Measurements from ENCODE around the gene ANKRD9. TPM values are rescaled to one million over a fixed set of nuclear protein-coding genes. Genes with fewer than 3 reads are reported as not detected.

ANKRD9 gene
- total RNA-seq, 4 donors from 2014 or later, result 171 to 504 (median 319) TPM

DNA sequence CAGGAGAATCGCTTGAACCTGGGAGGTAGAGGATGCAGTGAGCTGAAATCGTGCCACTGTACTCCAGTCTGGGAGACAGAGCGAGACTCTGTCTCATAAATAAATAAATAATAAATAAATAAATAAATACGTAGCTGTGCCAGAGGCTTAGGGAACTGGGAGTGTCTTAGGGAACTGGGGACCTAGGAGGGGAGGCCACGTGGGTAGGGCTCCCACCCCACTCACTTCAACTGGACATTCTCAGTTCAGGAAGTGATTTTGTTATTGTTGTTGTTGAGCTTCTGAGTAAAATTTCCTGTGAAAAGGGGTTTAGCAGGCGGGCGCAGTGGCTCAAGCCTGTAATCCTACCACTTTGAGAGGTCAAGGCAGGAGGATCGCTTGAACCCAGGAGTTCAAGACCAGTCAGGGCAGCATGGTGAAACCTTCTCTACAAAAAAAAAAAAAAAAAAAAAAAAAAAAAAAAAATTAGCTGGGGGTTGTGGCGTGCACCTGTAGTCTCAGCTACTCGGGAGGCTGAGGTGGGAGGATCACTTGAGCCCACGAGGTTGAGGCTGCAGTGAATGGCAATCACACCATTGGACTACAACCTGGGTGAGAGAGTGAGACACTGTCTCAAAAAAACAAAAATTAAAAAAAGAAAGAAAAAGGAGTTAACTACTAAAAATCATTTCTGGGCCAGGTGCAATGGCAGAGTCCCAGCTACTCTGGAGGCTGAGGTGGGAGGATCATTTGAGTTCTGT lies 19.0 kb upstream of the ANKRD9 start:
- in situ Hi-C loops (cut with MboI; ENCODE audit: low pct_ligation_motif_present in 1 of 4, low pct_unique_long_range_greater_than_20kb in 1 of 4, low sequenced_read_pairs in 3 of 4) (loop anchor here in 1 of 4 donors (10.0 kb wide), 1 partner anchor 66 kb away; the partner anchor contains the start of gene RCOR1), intact Hi-C loops (cut with DNase I; ENCODE audit: low total_unique reads) (no loop called here)
- Histone ChIP-seq H3K4me3 (no peak overlapping the region), H3K4me1 (peaks cover 15 to 38% (median 32%) of the 10 kb centered on the region in 4 donors), H3K27me3 (no peaks in the 10 kb centered on the region), H3K27ac (peak overlapping the region; percentile 67 to 78 (median 69)), H3K36me3 (no peaks in the 10 kb centered on the region), H3K9me3 (no peaks in the 10 kb centered on the region)
- WGBS, 2 donors (ENCODE audit: low coverage in 1 of 2), result 67 to 78% methylated on average over 9 to 11 of the region's 11 CpGs
- TF ChIP-seq POLR2AphosphoS5 (IDR thresholded peaks at IDR 0.05) (no peak), POLR2A (IDR thresholded peaks at IDR 0.05) (no peak), EP300 (IDR thresholded peaks at IDR 0.05; ENCODE audit: low read depth) (no peak)
- TF ChIP-seq, protein P1, sequence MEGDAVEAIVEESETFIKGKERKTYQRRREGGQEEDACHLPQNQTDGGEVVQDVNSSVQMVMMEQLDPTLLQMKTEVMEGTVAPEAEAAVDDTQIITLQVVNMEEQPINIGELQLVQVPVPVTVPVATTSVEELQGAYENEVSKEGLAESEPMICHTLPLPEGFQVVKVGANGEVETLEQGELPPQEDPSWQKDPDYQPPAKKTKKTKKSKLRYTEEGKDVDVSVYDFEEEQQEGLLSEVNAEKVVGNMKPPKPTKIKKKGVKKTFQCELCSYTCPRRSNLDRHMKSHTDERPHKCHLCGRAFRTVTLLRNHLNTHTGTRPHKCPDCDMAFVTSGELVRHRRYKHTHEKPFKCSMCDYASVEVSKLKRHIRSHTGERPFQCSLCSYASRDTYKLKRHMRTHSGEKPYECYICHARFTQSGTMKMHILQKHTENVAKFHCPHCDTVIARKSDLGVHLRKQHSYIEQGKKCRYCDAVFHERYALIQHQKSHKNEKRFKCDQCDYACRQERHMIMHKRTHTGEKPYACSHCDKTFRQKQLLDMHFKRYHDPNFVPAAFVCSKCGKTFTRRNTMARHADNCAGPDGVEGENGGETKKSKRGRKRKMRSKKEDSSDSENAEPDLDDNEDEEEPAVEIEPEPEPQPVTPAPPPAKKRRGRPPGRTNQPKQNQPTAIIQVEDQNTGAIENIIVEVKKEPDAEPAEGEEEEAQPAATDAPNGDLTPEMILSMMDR (IDR thresholded peaks at IDR 0.05), result no peak
- no peak for DNase-seq

DNA sequence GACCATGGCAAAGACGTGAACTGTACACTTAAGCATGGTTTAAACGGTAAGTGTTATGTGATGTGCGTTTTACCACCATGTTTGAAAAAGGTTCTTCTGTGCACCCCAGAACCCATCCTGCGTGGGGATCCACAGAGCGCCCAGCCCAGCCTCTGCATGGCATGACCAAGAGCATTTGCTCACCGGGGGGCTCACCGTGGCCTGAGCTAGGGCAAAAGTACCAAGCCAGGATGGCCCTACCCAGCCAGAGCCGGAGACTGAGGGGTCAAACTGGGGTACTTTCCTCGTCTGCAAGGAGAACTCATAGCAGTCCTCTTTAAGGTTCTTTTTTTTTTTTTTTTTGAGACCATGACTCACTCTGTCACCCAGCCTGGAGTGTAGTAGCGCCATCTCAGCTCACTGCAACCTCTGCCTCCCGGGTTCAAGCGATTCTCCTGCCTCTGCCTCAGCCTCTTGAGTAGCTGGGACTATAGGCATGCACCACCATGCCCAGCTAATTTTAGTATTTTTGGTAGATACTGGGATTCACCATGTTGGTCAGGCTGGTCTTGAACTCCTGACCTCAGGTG lies 16.4 kb upstream of the ANKRD9 start:
- no peaks in the 10 kb centered on the region for H3K36me3 ChIP-seq
- WGBS, 2 donors (ENCODE audit: low coverage in 1 of 2), result 71 to 76% methylated on average over 5 to 12 of the region's 12 CpGs
- intact Hi-C loops (cut with DNase I; ENCODE audit: low total_unique reads), result loop anchor here (2.0 kb wide), 1 partner anchor 67 kb away; the partner anchor contains the start of gene RCOR1
- no peak for DNase-seq
- no peaks in the 10 kb centered on the region for H3K9me3 ChIP-seq
- no peak for TF ChIP-seq POLR2A (IDR thresholded peaks at IDR 0.05)
- no peak for TF ChIP-seq POLR2AphosphoS5 (IDR thresholded peaks at IDR 0.05)
- TF ChIP-seq EP300 (IDR thresholded peaks at IDR 0.05; ENCODE audit: low read depth), result no peak
- TF ChIP-seq, protein P1 (IDR thresholded peaks at IDR 0.05), result no peak
- H3K4me1 ChIP-seq, result peaks cover 17 to 40% (median 35%) of the 10 kb centered on the region in 4 donors
- in situ Hi-C loops (cut with MboI; ENCODE audit: low pct_ligation_motif_present in 1 of 4, low pct_unique_long_range_greater_than_20kb in 1 of 4, low sequenced_read_pairs in 3 of 4), result loop anchor here in 1 of 4 donors (10.0 kb wide), 1 partner anchor 69 kb away; the partner anchor contains the start of gene RCOR1
- H3K27ac ChIP-seq, result peak overlapping the region; percentile 87 to 94 (median 89)
- peak overlapping the region in 1 of 4 donors; percentile 63 for H3K4me3 ChIP-seq
- H3K27me3 ChIP-seq, result no peaks in the 10 kb centered on the region

GRCh38 chr14:102525219-102525928 lies 15.8 kb upstream of the ANKRD9 start:
- peak overlapping the region; percentile 87 to 94 (median 89) for H3K27ac ChIP-seq
- WGBS, 2 donors (ENCODE audit: low coverage in 1 of 2), result 1 to 2% methylated on average over 11 of the region's 11 CpGs
- no peak for TF ChIP-seq POLR2A (IDR thresholded peaks at IDR 0.05)
- TF ChIP-seq EP300 (IDR thresholded peaks at IDR 0.05; ENCODE audit: low read depth), result no peak
- TF ChIP-seq, protein P1 (IDR thresholded peaks at IDR 0.05), result no peak
- TF ChIP-seq POLR2AphosphoS5 (IDR thresholded peaks at IDR 0.05), result no peak
- H3K27me3 ChIP-seq, result no peaks in the 10 kb centered on the region
- no peaks in the 10 kb centered on the region for H3K36me3 ChIP-seq
- peaks cover 17 to 34% (median 30%) of the 10 kb centered on the region in 4 donors for H3K4me1 ChIP-seq
- peak; percentile 63 for DNase-seq
- H3K9me3 ChIP-seq, result no peaks in the 10 kb centered on the region
- intact Hi-C loops (cut with DNase I; ENCODE audit: low total_unique reads), result loop anchor here (2.0 kb wide), 1 partner anchor 67 kb away; the partner anchor contains the start of gene RCOR1
- peak overlapping the region; percentile 35 to 63 (median 42) for H3K4me3 ChIP-seq
- in situ Hi-C loops (cut with MboI; ENCODE audit: low pct_ligation_motif_present in 1 of 4, low pct_unique_long_range_greater_than_20kb in 1 of 4, low sequenced_read_pairs in 3 of 4), result loop anchor here in 1 of 4 donors (10.0 kb wide), 1 partner anchor 69 kb away; the partner anchor contains the start of gene RCOR1

Measured in transverse colon (tissue), 4 donors.